ENCODE data around the gene JAKMIP2.
"Not testable (repeated sequence)": the region's sequence is repeated elsewhere in the genome, so short reads cannot be mapped to it uniquely, and the experiment has no call there.

JAKMIP2 gene

DNA sequence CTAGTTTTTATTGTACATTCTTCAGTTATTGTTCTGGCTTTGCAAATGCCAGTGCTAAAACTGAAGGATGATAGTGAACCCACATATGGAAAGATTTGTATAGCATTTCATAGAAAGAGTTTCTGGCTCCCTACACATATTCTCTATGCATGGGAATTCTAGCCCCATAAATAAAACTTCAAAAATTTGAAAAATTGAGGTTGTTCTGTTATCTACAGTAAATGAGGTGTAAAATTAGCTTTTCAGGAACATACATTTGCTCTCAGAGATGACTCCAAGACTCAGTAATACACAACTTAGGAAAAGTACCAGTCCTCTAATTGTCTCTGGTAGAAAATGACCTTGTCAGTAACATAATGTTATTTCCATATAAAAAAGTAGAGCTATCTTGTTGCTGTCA is 192.4 kb downstream of the JAKMIP2 start:
- H3K27me3 Mint-ChIP-seq: no peaks in the 10 kb centered on the region
- no peaks in the 10 kb centered on the region for H3K4me1 Mint-ChIP-seq (ENCODE audit: low read depth)
- H3K27ac Mint-ChIP-seq: no peak overlapping the region
- H3K9me3 Mint-ChIP-seq: no peaks in the 10 kb centered on the region
- H3K4me3 Mint-ChIP-seq: no peak overlapping the region
- H3K36me3 Mint-ChIP-seq (ENCODE audit: low read depth): no peaks in the 10 kb centered on the region
- intact Hi-C loops (cut with micrococcal nuclease): no loop called here

DNA sequence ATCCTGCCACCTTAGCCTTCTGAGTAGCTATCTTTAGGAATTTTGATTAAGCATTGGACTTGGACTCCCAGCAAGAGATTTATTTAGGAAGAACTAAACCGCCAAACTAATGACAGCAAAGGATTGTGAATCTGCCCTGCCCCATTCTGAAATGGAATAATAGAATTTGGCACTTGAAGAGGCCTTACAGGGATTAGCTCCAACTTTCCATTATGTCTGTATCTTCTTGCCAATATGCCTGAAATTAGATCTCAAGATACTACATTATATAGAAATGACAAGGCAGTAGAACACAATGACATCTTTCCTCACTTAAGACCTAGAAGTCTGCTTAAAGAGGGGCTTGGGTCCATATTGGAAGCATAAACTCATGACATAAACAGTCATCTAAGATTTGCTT is 195.7 kb downstream of the JAKMIP2 start:
- no peak overlapping the region for H3K27ac Mint-ChIP-seq
- no peaks in the 10 kb centered on the region for H3K9me3 Mint-ChIP-seq
- no peaks in the 10 kb centered on the region for H3K27me3 Mint-ChIP-seq

DNA sequence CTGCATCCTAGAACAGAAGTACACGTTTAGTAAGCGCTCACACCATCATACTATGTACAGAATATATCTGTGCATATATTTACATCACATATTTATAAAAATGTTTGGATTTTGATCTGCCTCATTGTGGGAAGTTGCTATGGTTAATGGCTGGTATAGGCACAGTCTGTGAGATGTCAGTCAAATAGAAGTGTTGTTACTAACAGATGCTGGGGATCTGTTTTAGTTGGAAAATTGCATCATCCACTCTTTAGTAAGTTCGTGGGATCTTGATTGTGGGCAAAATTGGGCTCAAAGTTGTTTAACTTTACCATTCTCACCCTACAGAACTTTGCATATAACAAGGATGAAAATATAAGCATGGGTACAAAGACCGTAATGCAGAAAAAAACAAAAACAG is 196.3 kb downstream of the JAKMIP2 start:
- Mint-ChIP-seq H3K4me3 (no peak overlapping the region), H3K36me3 (ENCODE audit: low read depth) (no peaks in the 10 kb centered on the region), H3K27me3 (no peaks in the 10 kb centered on the region), H3K4me1 (ENCODE audit: low read depth) (no peaks in the 10 kb centered on the region), H3K9me3 (peaks cover 5% of the 10 kb centered on the region), H3K27ac (no peak overlapping the region)
- intact Hi-C loops (cut with micrococcal nuclease): no loop called here

More for the DNA sequence above, 195.7 kb downstream of the JAKMIP2 start:
- Mint-ChIP-seq H3K4me3 (no peak overlapping the region), H3K36me3 (ENCODE audit: low read depth) (no peaks in the 10 kb centered on the region), H3K4me1 (ENCODE audit: low read depth) (no peaks in the 10 kb centered on the region)
- intact Hi-C loops (cut with micrococcal nuclease): no loop called here

DNA sequence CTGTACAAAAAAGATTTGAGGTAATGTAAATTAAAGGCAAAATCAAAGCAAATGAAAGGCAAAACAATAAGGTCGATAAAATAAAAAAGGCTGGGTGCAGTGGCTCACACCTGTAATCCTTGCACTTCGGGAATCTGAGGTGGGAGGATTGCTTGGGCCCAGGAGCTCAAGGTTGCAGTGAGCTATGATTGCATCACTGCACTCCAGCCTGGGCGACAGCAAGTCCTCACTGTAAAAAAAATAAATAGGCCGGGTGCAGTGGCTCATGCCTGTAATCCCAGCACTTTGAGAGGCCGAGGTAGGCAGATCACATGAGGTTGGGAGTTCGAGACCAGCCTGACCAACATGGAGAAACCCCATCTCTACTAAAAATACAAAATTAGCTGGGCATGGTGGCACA is 200.3 kb downstream of the JAKMIP2 start:
- H3K4me3 Mint-ChIP-seq; H3K27me3 Mint-ChIP-seq; intact Hi-C loops (cut with micrococcal nuclease); H3K4me1 Mint-ChIP-seq (ENCODE audit: low read depth); H3K27ac Mint-ChIP-seq; H3K36me3 Mint-ChIP-seq (ENCODE audit: low read depth): not testable (repeated sequence)
- peaks cover 21% of the 10 kb centered on the region for H3K9me3 Mint-ChIP-seq

DNA sequence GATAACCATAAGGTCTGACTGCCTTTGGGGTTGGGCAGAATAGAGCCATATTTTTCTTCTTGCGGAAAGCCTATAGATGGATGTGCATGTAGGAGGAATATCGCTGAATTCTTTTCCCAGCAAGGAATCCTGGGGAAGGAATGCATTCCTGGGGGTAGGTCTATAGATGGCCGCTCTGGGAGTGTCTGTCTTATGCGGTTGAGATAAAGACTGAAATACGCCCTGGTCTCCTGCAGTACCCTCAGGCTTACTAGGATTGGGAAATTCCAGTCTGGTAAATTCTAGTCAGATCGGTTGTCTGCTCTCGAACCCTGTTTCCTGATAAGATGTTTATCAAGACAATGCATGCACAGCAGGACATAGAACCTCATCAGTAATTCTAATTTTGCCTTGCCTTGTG is 202.1 kb downstream of the JAKMIP2 start:
- H3K36me3 Mint-ChIP-seq (ENCODE audit: low read depth): not testable (repeated sequence)

DNA sequence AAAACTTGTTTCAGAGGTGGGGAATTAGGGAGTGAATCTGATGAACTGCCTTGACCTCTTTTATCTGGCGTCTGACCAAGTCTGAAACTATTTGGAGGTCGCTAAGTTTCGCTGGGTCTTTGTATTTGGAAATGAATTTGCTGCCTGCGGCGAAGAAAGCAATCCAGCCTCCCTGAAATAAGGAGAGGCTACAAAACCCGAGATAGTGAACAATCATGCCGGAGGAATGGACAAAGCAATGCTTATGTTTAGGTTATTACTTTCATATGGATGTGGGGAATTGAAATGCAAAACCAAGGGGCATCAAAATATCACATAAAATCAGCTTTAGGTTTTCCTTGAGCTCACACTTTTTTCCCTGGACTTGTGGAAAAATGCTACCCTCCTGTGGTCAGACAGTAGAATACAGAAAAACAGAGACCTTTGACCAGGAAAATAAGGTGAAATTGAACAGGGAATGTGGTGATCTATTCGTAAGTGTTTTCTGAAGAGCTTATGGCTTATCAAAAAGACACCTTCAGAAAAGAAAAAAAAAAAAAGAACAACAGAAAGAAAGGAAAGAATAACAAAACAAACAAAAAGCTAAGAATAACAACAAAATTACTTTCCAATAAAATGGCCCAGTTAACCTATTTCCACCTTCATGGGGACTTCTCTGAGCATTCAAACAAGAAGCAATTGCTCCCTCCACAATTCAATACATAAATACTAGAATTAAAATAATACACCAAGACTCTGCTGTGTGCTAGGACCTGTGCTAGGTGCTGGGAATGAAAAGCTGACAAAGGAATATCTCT is 204.1 kb downstream of the JAKMIP2 start:
- Mint-ChIP-seq H3K27me3 (no peaks in the 10 kb centered on the region), H3K9me3 (peaks cover 21% of the 10 kb centered on the region), H3K4me1 (ENCODE audit: low read depth) (no peaks in the 10 kb centered on the region), H3K4me3 (no peak overlapping the region), H3K36me3 (ENCODE audit: low read depth) (no peaks in the 10 kb centered on the region), H3K27ac (no peak overlapping the region)
- intact Hi-C loops (cut with micrococcal nuclease): loop anchor here (1.0 to 5.0 kb wide), 2 partner anchors 124 to 356 kb away; no protein-coding TSS in a partner anchor

More for the DNA sequence above, 202.1 kb downstream of the JAKMIP2 start:
- H3K9me3 Mint-ChIP-seq: peaks cover 21% of the 10 kb centered on the region
- intact Hi-C loops (cut with micrococcal nuclease); H3K27ac Mint-ChIP-seq; H3K27me3 Mint-ChIP-seq; H3K4me1 Mint-ChIP-seq (ENCODE audit: low read depth); H3K4me3 Mint-ChIP-seq: not testable (repeated sequence)

DNA sequence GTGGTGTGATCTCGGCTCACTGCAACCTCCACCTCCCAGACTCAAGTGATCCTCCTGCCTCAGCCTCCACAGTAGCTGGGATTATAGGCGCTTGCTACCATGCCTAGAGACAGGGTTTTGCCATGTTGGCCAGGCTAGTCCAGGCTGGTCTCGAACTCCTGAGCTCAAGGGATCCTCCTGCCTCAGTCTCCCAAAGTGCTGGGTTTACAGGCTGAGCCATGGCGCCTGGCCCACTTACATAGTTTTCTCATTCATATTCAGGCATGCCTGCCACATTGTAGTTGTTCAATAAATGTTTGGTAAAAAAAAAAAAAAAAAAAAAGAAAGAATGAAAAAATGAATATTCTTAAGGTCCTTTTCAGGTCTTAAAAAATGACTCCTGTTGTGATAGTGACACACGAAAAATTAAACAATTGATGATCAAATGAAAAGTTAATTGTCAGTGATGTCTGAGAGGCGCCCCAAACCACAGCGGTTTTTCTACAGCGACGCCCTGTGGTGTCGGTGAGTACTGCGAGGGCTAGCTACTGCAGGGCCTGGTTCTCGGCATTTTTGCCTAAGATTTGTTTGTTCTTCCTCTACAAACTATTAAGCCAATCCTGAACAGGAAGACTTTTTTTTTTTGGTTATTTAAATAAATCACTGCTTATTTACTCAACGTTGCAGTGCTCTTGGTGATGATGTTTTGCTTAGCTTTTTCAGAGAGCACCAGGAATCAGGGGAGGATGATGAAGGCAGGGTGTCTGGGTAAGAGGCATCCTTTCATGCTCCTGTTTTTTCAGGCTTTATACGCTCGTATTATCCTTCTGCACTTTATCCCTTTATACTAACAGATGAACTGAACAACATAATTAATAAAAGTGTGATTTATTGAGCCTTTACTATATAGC is 205.6 kb downstream of the JAKMIP2 start:
- Mint-ChIP-seq H3K4me1 (ENCODE audit: low read depth) (no peaks in the 10 kb centered on the region), H3K9me3 (peaks cover 21% of the 10 kb centered on the region), H3K27me3 (no peaks in the 10 kb centered on the region), H3K27ac (no peak overlapping the region), H3K36me3 (ENCODE audit: low read depth) (no peaks in the 10 kb centered on the region), H3K4me3 (no peak overlapping the region)
- intact Hi-C loops (cut with micrococcal nuclease): loop anchor here (5.0 kb wide), 1 partner anchor 355 kb away; no protein-coding TSS in a partner anchor

DNA sequence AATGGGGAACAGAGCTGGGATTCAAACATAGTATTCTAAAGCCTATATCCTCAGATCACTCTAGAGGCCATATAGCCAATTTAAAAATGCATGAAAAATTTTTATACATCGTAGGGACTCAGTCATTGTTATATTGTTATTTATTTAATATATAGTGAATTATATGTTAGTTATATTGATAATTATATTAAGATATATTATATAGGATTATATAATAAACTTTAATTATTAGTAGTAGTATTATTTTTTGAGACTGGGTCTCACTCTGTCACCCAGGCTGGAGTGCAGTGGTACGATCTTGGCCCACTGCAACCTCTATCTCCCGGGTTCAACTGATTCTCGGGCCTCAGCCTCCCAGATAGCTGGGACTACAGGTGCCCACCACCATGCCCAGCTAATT is 206.9 kb downstream of the JAKMIP2 start:
- Mint-ChIP-seq H3K27ac (no peak overlapping the region), H3K4me3 (no peak overlapping the region), H3K9me3 (peaks cover 10% of the 10 kb centered on the region), H3K4me1 (ENCODE audit: low read depth) (no peaks in the 10 kb centered on the region), H3K36me3 (ENCODE audit: low read depth) (no peaks in the 10 kb centered on the region), H3K27me3 (no peaks in the 10 kb centered on the region)
- intact Hi-C loops (cut with micrococcal nuclease): loop anchor here (5.0 kb wide), 1 partner anchor 353 kb away; no protein-coding TSS in a partner anchor

DNA sequence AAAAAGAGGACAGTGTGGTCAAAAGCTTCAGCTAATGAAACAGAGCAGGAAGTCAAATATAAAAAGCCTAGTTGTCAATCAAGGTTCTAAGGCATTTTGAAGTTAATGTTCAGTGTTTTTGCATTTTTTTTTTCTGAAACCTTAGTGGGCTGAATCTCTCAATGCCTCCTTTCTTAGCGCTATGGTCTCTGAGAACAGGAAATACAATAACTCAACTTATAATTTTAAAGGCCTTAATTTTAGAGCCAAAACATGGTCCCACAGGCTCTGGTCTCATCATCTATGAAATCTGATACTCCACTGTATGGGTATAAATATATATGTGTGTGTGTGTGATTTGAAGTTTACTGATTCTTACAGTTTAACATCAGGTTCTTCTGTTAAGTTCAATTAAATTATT is 209.3 kb downstream of the JAKMIP2 start:
- intact Hi-C loops (cut with micrococcal nuclease): no loop called here
- Mint-ChIP-seq H3K4me1 (ENCODE audit: low read depth) (no peaks in the 10 kb centered on the region), H3K4me3 (no peak overlapping the region), H3K27ac (no peak overlapping the region), H3K36me3 (ENCODE audit: low read depth) (no peaks in the 10 kb centered on the region), H3K9me3 (no peaks in the 10 kb centered on the region), H3K27me3 (peaks cover 2% of the 10 kb centered on the region)

DNA sequence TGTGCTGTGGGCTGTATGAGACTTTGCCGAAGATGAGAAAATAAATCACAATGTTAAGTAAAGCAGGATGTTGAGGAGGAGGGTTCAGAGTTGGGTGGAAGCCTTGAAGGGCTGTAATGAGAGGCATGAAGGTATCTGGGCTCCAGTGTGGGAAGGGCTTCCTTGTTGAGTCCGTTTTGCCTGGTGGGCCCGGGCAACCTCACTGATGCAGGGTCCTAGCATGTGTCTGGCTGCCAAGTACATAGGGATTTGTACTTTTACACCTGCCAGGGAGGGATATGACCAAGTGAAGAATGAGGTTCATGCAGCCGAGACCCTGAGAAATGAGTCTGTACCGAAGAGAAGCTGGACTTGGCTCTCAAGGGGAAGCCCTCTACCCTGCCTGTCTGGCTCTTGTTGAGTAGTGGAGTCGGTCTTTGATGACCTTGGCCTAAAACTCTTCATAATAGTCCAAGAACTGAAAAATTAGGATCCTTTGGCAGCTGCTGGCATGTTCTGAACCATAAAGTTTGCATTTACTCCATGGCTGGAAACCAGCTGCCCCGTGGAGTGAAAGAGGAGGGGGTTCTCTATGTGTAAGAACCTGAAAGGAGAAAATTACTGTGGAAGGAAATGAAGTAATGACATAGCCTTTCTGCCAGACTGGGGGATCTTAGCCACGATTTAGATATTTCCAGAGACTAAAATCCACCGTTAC is 213.7 kb downstream of the JAKMIP2 start:
- peaks cover 2% of the 10 kb centered on the region for H3K27me3 Mint-ChIP-seq
- H3K4me1 Mint-ChIP-seq (ENCODE audit: low read depth): no peaks in the 10 kb centered on the region
- H3K4me3 Mint-ChIP-seq: no peak overlapping the region
- no peaks in the 10 kb centered on the region for H3K36me3 Mint-ChIP-seq (ENCODE audit: low read depth)
- H3K9me3 Mint-ChIP-seq: no peaks in the 10 kb centered on the region
- H3K27ac Mint-ChIP-seq: no peak overlapping the region
- intact Hi-C loops (cut with micrococcal nuclease): no loop called here

DNA sequence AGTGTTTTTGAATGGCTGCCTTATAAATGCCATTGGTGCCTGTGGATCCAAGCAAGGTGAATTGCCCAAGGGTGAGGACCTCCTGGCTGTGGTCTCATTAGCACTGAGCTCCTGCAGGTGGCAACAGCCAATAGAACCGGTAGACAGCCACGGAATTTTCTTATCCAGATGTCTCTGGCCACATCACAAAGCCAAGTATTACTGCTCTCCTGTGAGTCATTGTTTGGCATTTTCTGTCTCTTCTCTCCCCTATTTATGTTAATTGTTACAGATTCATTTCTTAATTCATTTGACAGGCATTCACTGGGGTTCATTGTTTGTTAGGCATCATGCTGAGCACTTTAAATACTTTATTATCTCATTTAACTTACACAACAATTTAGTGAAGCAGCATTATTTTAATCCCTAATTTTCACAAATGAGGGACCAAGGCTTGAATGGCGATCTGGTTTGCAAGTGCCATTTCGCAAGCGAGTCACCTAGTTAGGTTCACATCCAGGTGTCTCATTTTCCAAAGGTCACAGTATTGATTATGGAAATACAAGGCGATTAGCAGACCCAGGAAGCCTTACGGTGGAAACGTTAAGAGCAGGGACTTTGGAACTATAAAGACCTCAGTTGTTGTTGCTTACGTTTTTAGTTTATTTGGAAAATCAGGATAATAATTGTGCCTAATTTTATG is 214.5 kb downstream of the JAKMIP2 start:
- H3K4me1 Mint-ChIP-seq (ENCODE audit: low read depth): no peaks in the 10 kb centered on the region
- H3K36me3 Mint-ChIP-seq (ENCODE audit: low read depth): no peaks in the 10 kb centered on the region
- H3K9me3 Mint-ChIP-seq: no peaks in the 10 kb centered on the region
- no peak overlapping the region for H3K27ac Mint-ChIP-seq
- peaks cover 2% of the 10 kb centered on the region for H3K27me3 Mint-ChIP-seq
- no peak overlapping the region for H3K4me3 Mint-ChIP-seq
- intact Hi-C loops (cut with micrococcal nuclease): no loop called here

DNA sequence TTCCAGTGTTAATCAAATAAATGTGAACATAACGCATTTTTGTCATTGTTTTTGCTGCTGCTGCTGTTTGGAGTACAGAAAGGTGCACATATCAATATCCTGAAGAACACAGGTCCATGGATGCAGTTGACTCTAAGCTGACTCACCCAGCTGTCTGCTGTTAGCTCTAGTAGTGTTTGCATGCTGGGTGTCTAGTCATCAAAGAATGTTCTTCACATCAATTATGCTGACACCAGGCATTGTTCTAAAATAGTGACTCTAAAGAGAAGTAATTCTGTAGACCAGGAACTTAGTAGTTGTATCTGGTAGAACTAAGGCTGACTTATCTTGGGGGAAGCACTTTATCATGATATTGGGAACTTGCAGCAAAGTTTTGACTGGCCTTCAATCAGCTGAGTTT is 217.0 kb downstream of the JAKMIP2 start:
- no peaks in the 10 kb centered on the region for H3K9me3 Mint-ChIP-seq
- intact Hi-C loops (cut with micrococcal nuclease): no loop called here
- H3K36me3 Mint-ChIP-seq (ENCODE audit: low read depth): no peaks in the 10 kb centered on the region
- no peak overlapping the region for H3K27ac Mint-ChIP-seq
- peaks cover 3% of the 10 kb centered on the region for H3K27me3 Mint-ChIP-seq
- no peaks in the 10 kb centered on the region for H3K4me1 Mint-ChIP-seq (ENCODE audit: low read depth)
- no peak overlapping the region for H3K4me3 Mint-ChIP-seq

DNA sequence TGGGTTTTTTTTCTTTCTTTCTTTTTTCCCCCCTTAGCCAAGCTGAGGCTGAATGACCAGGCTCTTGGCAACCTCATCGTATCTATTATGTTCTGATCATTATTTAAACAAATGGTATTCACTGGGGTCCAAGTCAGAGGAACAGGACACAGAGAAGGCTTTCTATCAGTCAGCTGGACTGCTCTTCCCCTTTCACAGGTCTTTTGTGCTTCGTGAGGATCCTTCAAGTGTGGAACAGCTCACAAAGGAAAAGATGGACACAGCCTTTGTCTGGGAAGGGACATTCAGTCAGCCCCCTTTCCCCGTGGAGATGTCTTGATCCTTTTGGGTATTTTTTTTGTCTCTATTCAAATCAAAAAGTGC is 218.4 kb downstream of the JAKMIP2 start:
- H3K27me3 Mint-ChIP-seq: peaks cover 3% of the 10 kb centered on the region
- H3K4me3 Mint-ChIP-seq: no peak overlapping the region
- H3K4me1 Mint-ChIP-seq (ENCODE audit: low read depth): no peaks in the 10 kb centered on the region
- no peaks in the 10 kb centered on the region for H3K9me3 Mint-ChIP-seq
- intact Hi-C loops (cut with micrococcal nuclease): no loop called here
- no peaks in the 10 kb centered on the region for H3K36me3 Mint-ChIP-seq (ENCODE audit: low read depth)
- H3K27ac Mint-ChIP-seq: no peak overlapping the region
